NCI-H146 (cell line): ENCODE data around the gene CWF19L1.
"Not testable (repeated sequence)": the region's sequence is repeated elsewhere in the genome, so short reads cannot be mapped to it uniquely, and the experiment has no call there.

Source experiments
- DNase-seq: peaks from one replicate; lab custom pipeline; 2025; lab: John Stamatoyannopoulos, UW

Gene CWF19L1

GRCh38 chr10:100267239-100268104 lies at the start of gene CWF19L1:
TSS of gene CWF19L1 (minus strand) at chr10:100267638. CDS start at chr10:100267593, 45 bp downstream.
- peak; percentile 87 for DNase-seq

GRCh38 chr10:100315615-100316014 lies 48.2 kb upstream of the CWF19L1 start:
- no peak for DNase-seq

GRCh38 chr10:100311298-100311697 lies 43.9 kb upstream of the CWF19L1 start:
- no peak for DNase-seq

- DNase-seq: no peak
Measured at GRCh38 chr10:100307684-100308083, 40.2 kb upstream of the CWF19L1 start.

GRCh38 chr10:100306861-100307260 lies 39.4 kb upstream of the CWF19L1 start:
- DNase-seq: no peak

- DNase-seq: no peak
Measured at GRCh38 chr10:100304414-100304813, 37.0 kb upstream of the CWF19L1 start.

GRCh38 chr10:100303724-100304319 lies 36.4 kb upstream of the CWF19L1 start:
- peak; percentile 42 for DNase-seq

GRCh38 chr10:100301123-100301522 lies 33.7 kb upstream of the CWF19L1 start:
- peak; percentile 19 for DNase-seq

- no peak for DNase-seq
Measured at GRCh38 chr10:100297242-100297641, 29.8 kb upstream of the CWF19L1 start.

GRCh38 chr10:100293066-100293465 lies 25.6 kb upstream of the CWF19L1 start:
- no peak for DNase-seq

- not testable (repeated sequence) for DNase-seq
Measured at GRCh38 chr10:100292300-100292699, 24.9 kb upstream of the CWF19L1 start.

- DNase-seq: no peak
Measured at GRCh38 chr10:100291356-100291755, 23.9 kb upstream of the CWF19L1 start.

- DNase-seq: no peak
Measured at GRCh38 chr10:100289641-100290040, 22.2 kb upstream of the CWF19L1 start.

GRCh38 chr10:100288196-100288595 lies 20.8 kb upstream of the CWF19L1 start:
- no peak for DNase-seq

- DNase-seq: no peak
Measured at GRCh38 chr10:100287756-100288155, 20.3 kb upstream of the CWF19L1 start.

GRCh38 chr10:100286051-100287033 lies 18.9 kb upstream of the CWF19L1 start, which contains the start of gene BLOC1S2:
TSS of gene BLOC1S2 (minus strand) at chr10:100286680. CDS start at chr10:100286659, 21 bp downstream.
- DNase-seq: peak; percentile 76

- not testable (repeated sequence) for DNase-seq
Measured at GRCh38 chr10:100285326-100285725, 17.9 kb upstream of the CWF19L1 start.

GRCh38 chr10:100282907-100283306 lies 15.5 kb upstream of the CWF19L1 start:
- no peak for DNase-seq

GRCh38 chr10:100276971-100277370 lies 9.5 kb upstream of the CWF19L1 start:
- DNase-seq: not testable (repeated sequence)

- no peak for DNase-seq
Measured at GRCh38 chr10:100265821-100266485, 1.5 kb downstream of the CWF19L1 start.

- DNase-seq: no peak
Measured at GRCh38 chr10:100254191-100254590, 13.2 kb downstream of the CWF19L1 start.
